Erythroblast (primary cell): ENCODE data around the gene KCNS1.

ENCODE experiments used
- GATA1 ChIP-seq: IDR thresholded peaks from 2 replicates; pipeline ENCODE4 v1.6.1; 2011; ENCODE audit warnings: low read depth, mild to moderate bottlenecking, control low read depth, low read length, moderate library complexity
- POLR2A ChIP-seq: IDR thresholded peaks from 2 replicates; pipeline ENCODE4 v1.6.1; 2011; ENCODE audit warnings: mild to moderate bottlenecking, low read length

- TF ChIP-seq POLR2A: no peak
- TF ChIP-seq GATA1: no peak
Measured at GRCh38 chr20:45073221-45073620, 27.7 kb downstream of the KCNS1 start.
